Stomach (tissue), 4 donors: ENCODE data around the gene EFCAB11.

Source experiments
- CTCF ChIP-seq, 7 experiments: fragments of 450-650 bp in 4 of 7; fragments of 200-600 bp in 3 of 7; sonication (generic) in 3 of 7; IDR thresholded peaks; one replicate each; pipeline ENCODE4 v1.5.1; 2016 to 2019; ENCODE audit warnings: antibody characterized with exemption in 7 of 7, control low read depth in 2 of 7, mild to moderate bottlenecking in 1 of 7
- POLR2A ChIP-seq, 4 donors: fragments of 450-650 bp; IDR thresholded peaks; one replicate each; pipeline ENCODE4 v1.6.1; 2016; ENCODE audit warnings: antibody characterized with exemption in 4 of 4, control low read depth in 2 of 4, mild to moderate bottlenecking in 1 of 4, moderate library complexity in 1 of 4
- POLR2AphosphoS5 ChIP-seq, 3 donors: sonication (generic); formaldehyde crosslinking; IDR thresholded peaks; one replicate each; pipeline ENCODE4 v1.6.1; 2016; ENCODE audit warnings: antibody characterized with exemption in 3 of 3

- TF ChIP-seq CTCF (IDR thresholded peaks at IDR 0.05) (no peak), POLR2AphosphoS5 (IDR thresholded peaks at IDR 0.05) (no peak), POLR2A (IDR thresholded peaks at IDR 0.05) (no peak)
These were observed 146.6 kb downstream of the EFCAB11 start for GRCh38 chr14:89807892-89808291.
